HT-29 (cell line): ENCODE data around the gene SLC16A5. TPM values are rescaled to one million over a fixed set of nuclear protein-coding genes. Genes with fewer than 3 reads are reported as not detected.
"Not testable (repeated sequence)": the region's sequence is repeated elsewhere in the genome, so short reads cannot be mapped to it uniquely, and the experiment has no call there.

ENCODE experiments used
- DNase-seq: peaks from one replicate; pipeline ENCODE4 v3.0.0-alpha.2; 2015; ENCODE audit warnings: low spot score
- total RNA-seq: library from RNA; depleted of rRNA; stranded (reverse); fragments of >200 nt; shearing (Covaris generic); gene quantifications from 2 replicates; pipeline ENCODE4 v1.2.3, GENCODE V29; 2014

The SLC16A5 gene
- total RNA-seq, 1 experiment from 2014 or later = 264 TPM

DNA sequence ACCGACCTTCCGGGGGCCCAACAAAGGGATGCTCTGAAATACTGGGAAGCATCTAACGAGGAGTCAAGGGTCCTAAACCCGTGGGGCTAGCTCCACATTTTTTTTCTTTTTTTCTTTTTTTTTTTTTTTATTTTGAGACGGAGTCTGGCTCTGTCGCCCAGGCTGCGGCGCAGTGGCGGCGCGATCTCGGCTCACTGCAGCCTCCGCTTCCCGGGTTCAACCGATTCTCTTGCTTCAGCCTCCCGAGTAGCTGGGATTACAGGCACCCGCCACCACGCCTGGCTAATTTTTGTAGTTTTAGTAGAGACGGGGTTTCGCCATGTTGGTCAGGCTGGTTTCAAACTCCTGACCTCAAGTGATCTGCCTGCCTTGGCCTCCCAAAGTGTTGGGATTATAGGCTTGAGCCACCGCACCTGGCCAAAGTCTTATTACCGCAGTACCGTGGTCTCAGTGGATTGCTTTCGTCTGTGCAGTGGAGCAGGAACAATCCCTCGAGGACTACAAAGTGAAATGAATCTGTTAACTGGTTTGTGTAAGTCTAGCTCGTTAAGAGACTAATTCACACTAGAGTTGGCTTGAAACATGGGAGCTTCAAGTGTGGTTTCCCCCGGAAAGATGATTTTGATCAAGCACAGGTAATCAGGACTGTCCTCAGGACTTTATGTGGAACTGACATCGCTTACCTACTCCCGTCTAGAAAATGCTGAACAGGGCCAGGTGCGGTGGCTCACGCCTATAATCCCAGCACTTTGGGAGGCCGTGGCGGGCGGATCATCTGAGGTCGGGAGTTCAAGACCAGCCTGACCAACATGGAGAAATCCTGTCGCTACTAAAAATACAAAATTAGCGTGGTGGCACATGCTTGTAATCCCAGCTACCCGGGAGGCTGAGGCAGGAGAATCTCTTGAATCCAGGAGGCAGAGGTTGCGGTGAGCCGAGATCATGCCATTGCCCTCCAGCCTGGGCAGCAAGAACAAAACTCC is 44.6 kb downstream of the SLC16A5 start:
- not testable (repeated sequence) for DNase-seq

DNA sequence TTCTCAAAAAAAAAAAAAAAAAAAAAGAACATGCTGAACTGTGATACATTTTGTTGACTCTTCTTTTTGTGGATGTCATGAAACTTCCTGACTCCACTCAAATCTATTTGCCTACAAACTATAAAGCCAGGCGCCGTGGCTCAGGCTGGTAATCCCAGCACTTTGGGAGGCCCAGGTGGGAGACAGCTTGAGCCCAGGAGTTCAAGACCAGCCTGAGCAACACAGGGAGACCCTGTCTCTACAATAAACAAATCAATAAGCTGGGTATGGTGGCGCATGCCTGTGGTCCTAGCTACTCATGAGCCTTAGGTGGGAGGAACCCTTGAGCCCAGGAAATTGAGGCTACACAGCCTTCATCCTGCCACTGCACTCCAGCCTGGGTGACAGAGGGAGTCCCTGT is 45.2 kb downstream of the SLC16A5 start:
- DNase-seq = no peak

DNA sequence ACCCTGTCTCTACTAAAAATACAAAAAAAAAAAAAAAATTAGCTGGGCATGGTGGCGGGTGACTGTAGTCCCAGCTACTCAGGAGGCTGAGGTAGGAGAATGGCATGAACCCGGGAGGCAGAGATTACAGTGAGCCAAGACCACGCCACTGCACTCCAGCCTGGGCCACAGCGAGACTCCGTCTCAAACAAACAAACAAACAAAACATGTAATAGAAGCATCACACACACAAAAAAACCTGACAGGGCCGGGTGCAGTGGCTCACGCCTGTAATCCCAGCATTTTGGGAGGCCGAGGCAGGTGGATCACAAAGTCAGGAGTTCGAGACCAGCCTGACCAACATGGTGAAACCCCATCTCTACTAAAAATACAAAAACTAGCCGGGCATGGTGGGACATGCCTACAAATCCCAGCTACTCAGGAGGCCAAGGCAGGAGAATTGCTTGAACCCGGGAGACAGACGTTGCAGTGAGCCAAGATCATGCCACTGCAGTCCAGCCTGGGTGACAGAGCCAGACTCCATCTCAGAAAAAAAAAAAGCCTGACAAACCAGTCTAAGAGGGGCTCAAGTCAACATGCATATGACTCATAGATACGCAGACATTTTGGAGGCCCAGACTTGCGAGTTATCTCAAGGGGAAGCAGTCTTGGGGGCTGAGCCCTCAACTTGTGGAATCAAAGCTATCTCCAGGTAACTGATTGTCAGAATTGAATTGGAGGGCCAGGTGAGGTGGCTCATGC is 46.0 kb downstream of the SLC16A5 start:
- not testable (repeated sequence) for DNase-seq

DNA sequence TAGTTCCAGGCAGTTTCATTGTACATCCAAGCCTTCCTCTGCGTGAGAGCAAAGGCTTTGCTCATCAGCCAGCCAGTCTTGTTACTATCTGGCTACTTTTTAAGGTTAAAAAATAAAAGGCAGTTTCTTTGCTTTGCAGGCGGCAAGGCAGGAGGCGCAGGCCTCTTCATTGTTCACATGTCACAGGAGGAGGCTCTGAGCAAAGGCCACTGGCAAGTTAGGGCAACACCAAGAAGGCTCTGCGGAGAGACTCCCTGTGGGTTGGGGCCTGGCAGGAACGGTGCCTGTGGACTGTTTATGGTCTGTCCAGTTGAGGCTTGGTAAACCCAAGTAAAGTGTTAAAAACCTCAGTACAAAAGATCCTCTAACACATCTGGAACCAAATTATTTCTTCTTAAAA is 47.7 kb downstream of the SLC16A5 start:
- no peak for DNase-seq

DNA sequence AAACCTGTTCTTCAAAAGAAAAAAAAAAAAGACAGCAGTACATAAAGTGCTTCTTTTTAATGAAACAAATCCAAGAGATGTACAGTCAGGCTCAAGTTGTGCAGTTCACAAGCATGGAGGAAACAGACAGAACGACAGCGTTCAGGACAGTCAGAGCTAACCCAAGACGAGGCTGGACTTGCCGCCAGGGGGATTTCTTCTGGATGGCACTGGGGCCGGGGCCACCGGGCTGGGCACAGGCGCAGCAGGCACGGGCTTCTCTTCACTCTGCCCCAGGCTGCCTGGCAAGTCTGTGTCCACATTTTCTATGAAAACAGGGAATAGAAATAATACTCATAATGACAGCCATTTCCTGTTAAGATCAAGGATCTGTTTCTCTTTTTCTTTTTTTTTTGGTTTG is 48.2 kb downstream of the SLC16A5 start:
- DNase-seq = no peak

DNA sequence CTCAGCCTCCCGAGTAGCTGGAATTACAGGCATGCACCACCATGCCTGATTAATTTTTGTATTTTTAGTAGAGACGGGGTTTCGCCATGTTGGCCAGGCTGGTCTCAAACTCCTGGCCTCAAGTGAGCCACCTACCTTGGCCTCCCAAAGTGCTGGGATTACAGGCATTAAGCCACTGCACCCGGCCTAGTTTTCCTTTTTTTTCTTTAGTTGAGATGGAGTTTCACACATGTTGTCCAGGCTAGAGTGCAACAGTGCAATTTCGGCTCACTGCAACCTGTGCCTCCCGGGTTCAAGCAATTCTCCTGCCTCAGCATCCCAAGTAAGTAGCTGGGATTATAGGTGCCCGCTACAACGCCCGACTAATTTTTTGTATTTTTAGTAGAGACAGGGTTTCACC is 50.0 kb downstream of the SLC16A5 start:
- DNase-seq = not testable (repeated sequence)

DNA sequence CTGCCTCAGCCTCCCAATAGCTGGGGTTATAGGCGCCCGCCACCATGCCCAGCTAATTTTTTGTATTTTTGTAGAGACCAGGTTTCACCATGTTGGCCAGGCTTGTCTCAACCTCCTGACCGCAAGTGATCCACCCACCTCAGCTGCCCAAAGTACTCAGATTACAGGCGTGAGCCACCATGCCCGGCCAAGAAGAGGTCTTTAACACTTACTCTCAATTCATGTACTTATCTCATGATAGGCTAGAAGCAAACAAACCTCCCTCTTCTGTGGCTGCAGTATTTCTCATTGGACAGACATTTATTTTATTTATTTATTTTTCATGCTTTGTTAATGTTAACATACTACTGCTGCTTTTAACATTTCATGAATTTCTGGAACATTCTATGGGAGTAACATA is 50.8 kb downstream of the SLC16A5 start:
- no peak for DNase-seq

DNA sequence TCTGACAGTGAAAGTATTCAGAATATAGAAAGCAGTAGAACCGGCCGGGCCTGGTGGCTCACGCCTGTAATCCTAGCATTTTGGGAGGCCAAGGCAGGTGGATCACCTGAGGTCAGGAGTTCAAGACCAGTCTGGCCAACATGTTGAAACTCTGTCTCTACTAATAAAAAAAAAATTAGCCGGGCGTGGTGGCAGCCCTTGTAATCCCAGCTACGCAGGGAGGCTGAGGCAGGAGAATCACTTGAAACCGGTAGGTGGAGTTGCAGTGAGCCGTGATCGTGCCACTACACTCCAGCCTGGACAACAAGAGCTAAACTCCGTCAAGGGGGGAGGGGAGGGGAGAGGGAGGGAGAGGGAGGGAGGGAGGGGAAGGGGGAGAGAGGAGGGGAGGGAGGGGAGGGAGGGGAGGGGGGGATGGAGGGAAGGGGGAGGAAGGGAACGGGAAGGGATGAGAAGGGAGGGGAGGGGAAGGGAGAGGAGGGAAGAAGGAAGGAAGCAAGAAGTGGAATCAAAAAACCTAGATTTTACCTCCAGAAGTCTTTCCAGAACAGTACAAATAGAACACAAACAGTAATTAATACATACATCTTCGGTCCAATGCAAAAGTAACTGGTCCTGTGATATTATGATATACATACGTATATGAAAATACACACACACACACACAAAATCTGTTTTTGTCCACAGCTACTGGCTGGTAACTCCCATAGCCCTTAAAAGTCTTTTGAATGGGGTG is 54.6 kb downstream of the SLC16A5 start:
- no peak for DNase-seq

DNA sequence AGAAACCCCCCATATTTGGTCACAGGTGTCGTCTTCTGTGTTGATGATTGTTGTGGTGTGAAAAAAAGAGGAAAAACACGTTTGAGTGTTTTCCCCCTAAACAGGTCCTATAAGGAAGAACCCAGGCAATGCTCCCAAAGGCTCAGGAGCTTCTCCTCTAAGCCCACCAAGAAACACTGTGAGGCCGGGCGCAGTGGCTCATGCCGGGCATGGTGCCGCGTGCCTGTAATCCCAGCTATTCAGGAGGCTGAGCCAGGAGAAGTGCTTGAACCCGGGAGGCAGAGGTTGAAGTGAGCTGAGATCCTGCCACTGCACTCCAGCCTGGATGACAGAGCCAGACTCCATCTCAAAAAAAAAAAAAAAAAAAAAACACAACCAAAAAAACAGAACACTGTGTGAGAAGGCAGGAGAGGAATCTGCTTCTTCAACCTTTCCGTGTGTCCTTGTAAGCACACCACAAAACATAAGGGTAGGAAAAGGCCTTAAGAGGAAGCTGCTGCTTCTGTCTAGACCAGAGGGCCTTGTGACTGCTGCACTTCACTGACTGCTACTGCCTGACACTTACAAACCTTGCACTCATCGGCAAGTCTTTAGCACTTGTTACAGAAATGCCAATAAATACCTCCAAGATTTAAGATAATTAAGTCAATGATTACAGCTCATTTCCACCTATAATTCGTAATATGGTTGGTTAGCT is 57.2 kb downstream of the SLC16A5 start:
- DNase-seq = no peak

DNA sequence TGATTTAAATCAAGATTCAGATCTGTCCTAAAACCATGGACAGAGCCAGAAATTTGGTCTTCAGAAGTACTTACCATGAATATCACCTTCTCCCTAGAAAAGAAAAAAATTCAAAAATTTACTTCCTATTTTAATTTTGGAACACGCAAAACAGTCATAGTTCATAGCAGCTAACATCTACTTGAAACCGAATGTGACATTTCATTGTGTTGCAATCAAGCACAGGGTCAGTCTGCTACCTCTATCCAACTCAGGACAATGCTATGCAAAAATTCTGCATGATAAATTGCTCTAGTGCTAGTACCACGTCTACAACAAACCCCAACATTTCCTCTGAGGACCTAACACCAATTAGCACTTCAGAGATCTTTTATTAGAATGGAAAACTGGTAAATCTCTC is 58.8 kb downstream of the SLC16A5 start:
- no peak for DNase-seq

DNA sequence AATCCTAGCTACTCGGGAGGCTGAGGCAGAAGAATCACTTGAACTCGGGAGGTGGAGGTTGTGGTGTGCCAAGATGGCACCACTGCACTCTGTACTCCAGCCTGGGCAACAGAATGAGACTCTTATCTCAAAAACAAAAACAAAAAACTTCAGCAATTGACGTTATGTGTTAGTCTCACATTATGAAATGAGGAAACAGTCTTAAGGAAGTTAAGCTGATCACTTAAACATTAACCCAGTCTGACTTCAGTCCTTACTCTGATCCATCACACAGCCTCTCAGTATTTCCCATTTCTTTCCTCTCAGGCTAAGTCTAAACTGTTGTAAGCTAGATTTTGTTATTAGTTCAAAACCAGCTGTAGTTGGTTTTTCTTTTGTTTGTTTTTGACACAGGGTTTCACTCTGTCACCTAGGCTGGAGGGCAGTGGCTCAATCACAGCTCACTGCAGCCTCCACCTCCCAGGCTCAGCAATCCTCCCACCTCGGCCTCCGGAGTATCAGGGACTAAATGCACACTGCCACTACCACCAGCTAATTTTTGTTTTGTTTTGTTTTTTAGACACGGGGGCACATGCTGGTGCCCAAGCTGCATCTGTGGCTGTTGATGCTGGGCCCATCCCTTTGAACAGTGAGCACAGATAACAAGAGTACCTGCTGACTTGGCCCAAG is 60.3 kb downstream of the SLC16A5 start:
- no peak for DNase-seq

DNA sequence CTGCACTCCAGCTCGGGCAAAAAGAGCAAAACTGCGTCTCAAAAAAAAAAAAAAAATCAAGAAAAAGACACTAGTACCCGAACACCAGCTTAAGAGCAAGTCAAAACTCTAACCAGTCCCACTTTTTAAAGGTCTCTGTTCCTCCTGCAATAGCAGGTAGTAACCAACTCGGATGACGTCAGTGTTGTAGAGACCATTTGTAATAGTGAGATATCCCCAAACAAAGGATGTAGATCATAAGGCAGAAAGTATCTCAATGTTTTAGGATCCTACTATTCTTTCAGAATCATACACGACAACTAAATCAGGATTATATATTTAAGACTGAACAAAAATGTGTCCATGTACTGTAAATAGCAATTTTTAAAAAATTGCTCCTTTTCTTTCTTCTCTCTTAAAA is 64.2 kb downstream of the SLC16A5 start:
- no peak for DNase-seq

DNA sequence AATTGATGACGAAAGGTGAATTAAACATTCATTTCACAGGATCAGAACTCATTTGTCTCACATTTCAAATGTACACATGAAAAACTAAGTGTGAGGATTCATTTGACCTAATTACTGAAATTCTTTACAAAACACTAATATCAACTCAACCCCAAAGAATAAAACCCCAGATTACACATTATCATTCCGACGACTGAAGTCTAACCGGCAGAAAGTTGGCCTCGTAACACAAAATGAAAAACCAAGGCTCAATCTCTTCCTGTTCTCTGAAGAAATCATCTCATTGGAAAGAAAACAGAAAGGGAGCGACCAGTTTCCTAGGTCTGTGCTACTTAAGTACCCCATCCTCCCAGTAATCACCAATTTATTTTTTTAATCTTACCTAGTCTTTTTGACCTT is 64.8 kb downstream of the SLC16A5 start:
- DNase-seq = no peak

DNA sequence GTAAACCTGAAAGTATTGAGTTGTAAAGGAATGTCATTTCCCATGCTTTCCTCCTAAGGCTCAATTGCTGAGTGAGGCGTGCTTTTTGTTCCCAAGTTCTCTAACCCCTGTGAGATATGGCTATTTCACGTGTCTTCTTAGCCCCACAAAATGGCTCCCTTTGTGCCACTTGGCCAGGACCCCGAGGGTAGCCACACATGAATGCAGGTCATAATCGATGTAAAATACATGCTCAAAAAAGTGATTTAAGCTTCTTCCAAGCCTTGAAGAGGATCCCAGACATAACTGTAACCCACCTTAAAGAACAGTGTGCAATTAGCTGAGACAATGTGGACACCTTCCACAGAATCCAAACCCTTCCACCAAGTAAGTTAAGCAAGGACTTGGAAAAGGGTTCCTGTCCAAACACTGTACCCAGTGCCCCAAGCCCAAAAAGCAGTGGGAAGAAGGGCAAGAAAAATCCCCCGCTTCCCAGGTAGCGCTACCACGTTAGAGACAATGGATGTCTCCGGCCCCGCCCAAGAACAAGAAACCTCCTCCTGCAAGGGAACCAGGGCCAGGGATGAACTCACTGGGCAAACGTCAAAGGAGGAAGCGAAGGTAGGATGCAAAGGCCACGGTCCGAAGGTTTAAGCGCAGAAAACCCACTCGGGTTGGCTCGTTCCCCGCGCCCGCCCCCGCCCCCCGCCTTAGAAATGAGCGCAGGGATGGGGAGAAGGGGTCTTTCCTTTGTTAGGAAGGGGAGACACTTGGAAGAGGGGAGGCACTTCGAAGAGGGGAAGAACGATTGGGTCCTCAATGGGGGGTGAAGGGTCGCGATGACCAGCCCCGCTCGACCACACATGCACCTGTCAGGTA is 65.4 kb downstream of the SLC16A5 start:
- peak; percentile 48 for DNase-seq

DNA sequence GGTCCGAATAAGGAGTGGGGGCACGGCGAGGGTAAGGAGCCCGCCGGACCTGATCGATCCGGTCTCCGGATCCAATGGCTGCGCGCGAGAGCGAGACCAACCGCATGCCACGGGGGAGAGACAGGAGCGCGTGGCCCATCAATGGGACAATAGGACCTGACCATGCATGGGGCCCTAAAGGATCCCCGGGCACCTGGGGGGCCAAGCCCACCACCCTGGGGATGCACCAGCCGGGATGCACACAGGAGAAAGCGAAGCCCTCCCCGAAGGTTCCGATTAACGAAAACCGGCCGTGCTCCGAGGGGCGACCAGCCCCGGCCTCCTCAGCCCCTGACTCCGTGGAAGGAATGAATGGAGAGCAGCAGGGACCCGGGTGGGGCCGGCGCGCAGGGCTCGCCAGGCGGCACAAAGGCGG is 66.0 kb downstream of the SLC16A5 start:
- DNase-seq = peak; percentile 38

DNA sequence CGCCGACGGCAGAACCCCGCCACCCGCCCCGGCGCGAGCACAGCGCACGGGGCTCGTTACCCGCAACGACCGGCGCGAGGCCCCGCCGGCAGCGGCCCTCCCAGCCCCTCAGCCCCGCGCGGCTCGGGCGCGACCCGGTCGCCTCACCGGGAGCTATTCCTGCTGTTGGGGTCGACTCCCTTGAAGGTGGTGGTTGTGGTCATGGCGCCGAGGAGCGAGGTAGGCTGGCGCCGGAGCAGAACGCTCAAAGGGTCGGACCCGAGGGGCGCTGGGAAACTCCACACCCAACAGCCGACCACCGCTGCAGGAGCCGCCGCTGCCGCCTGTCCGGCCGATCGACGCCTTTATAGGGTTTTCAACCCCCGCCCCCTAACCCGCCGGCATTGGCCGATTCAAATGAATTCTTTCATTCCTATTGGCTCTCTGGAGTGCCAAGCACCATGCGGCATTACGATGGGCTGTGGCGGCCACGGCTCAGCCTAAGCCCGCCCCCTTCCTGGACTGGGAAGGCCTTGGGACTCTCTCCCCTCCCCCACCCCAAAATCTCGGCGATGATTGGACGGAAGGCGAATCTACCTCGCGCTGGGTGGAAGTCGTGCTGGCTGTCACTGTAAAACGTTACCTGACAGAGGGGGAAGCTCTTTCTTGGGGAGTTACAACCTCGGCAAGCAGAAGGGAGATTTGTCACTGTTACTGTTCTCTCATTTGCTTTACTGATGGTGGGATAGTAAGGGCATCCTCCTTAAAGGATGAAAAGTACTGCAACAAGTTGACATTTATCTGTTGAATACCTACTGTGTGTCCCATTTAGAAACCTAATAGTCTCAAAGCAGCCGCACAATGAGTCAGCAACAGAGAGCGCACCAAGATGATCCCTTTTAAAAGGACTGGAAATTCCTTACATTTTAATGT is 66.7 kb downstream of the SLC16A5 start, which contains the start of gene JPT1:
Gene JPT1 (minus strand): TSS at position 318 of the 912 bp plus-strand sequence. CDS start 115 bp downstream, at position 203.
- peak; percentile 99 for DNase-seq

DNA sequence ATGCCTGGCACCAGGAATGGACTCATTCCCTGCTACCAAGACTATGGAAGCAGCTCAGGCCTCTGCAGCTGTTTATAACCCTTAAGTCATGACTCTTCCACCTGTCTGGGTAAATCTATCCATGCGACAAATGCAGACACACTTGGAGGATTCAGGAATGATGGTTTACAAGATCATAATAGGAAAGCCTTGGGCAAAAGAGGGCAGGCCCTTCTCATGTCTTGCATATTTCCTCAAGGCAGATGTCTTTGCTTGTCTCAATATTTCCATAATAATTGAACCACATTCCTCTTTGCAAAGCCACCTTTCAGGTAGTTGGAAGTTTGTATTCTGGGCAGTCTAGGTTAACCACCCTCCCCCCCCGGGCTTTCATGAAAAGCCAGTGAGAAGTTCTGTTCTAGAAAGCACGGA is 67.4 kb downstream of the SLC16A5 start:
- no peak for DNase-seq
